HL-60/S4 treated with retinoic acid at 250 ng/mL for 4 days and 3 days (cell line): ENCODE results near the gene NOL4L.

Experiments used
- in situ Hi-C: fragments of 300-500 bp; cut with MboI; formaldehyde crosslinking; loops from 2 replicates; pipeline ENCODE4 v1.7.0; 2022; ENCODE audit warnings: low sequenced_read_pairs

Gene NOL4L

GRCh38 chr20:32564440-32564839, 20.7 kb downstream of the NOL4L start:
- in situ Hi-C loops: no loop called here

GRCh38 chr20:32563311-32564272, 21.5 kb downstream of the NOL4L start:
- in situ Hi-C loops: no loop called here

- in situ Hi-C loops: no loop called here
These were observed 22.6 kb downstream of the NOL4L start for GRCh38 chr20:32562495-32562911.

GRCh38 chr20:32560989-32561830, 23.9 kb downstream of the NOL4L start:
- in situ Hi-C loops: no loop called here

- in situ Hi-C loops: no loop called here
These were observed 24.6 kb downstream of the NOL4L start for GRCh38 chr20:32560482-32560988.

GRCh38 chr20:32559753-32560380, 25.3 kb downstream of the NOL4L start:
- in situ Hi-C loops: no loop called here

GRCh38 chr20:32559205-32559752, 25.9 kb downstream of the NOL4L start:
- in situ Hi-C loops: no loop called here

GRCh38 chr20:32558526-32558925, 26.6 kb downstream of the NOL4L start:
- in situ Hi-C loops: no loop called here

GRCh38 chr20:32557319-32557718, 27.8 kb downstream of the NOL4L start:
- in situ Hi-C loops: no loop called here

GRCh38 chr20:32556312-32557184, 28.6 kb downstream of the NOL4L start:
- in situ Hi-C loops: no loop called here

GRCh38 chr20:32555584-32555983, 29.5 kb downstream of the NOL4L start:
- in situ Hi-C loops: no loop called here

- in situ Hi-C loops: no loop called here
These were observed 30.2 kb downstream of the NOL4L start for GRCh38 chr20:32554965-32555289.

GRCh38 chr20:32553618-32554017, 31.5 kb downstream of the NOL4L start:
- in situ Hi-C loops: no loop called here

GRCh38 chr20:32551693-32552092, 33.4 kb downstream of the NOL4L start:
- in situ Hi-C loops: no loop called here

GRCh38 chr20:32549842-32550241, 35.3 kb downstream of the NOL4L start:
- in situ Hi-C loops: no loop called here

GRCh38 chr20:32547753-32548034, 37.4 kb downstream of the NOL4L start:
- in situ Hi-C loops: no loop called here

- in situ Hi-C loops: no loop called here
These were observed 38.0 kb downstream of the NOL4L start for GRCh38 chr20:32546918-32547752.

GRCh38 chr20:32544893-32545840, 40.0 kb downstream of the NOL4L start:
- in situ Hi-C loops: no loop called here
